ENCODE data around the gene CNTNAP5.

Gene CNTNAP5

DNA sequence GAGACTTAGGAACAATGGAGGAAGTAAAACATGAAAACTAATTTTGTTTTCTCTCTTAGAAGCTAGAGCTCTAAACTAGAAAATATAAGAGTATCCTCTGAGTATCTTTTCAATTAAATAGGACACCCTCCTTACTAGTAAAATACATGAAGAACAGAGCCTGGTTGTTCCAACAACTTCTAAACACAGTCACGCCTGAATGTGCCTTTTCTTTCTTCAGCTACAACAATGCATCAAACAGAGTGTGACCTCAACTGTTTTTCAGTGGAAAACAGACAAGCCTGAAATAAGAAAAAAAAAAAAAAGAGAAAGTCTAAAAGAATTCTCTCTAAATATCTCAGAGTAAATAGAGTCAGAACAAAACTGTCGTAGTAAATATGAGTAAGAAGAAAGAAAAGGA is 928.8 kb downstream of the CNTNAP5 start:
- no peak for DNase-seq

DNA sequence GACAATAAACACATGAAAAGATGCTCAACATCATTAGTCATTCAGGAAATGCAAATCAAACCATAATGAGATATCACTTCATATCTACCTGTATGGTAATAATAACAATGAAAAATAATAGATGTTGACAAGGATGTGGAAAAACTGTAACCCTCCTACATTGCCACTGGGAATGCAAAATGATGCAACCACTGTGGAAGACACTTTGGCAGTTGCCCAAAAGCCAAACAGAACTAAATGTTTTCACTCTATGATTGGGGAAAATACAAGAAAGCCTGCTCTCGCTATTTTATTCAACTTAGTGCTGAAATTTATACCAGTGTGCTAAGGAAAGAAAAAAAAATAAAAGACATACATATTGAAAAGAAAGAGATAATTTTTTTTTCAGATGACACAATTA is 934.5 kb downstream of the CNTNAP5 start:
- no peak for DNase-seq

DNA sequence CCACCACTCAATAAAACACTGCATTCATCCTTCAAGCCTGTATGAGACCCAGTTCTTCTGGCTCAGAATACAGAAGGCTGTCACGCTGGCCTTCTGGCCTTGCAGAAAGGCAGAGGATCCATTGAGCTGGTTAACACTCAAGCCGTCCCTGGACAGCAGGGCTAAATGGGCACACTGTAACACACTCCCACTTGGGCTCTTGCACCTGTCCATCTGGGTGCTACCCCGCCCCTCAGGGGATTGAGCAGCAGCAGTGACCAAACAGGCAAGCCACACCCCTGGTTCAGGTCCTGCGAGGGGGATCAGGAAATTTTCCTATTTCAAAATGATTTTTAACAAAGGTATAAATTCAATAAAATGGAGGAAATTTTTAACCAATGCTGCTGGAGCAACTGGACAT is 936.0 kb downstream of the CNTNAP5 start:
- no peak for DNase-seq
